ENCODE measurements around the gene AVP. TPM values are rescaled to one million over a fixed set of nuclear protein-coding genes. Genes with fewer than 3 reads are reported as not detected.

Gene AVP
- total and polyA plus RNA-seq, 2 of the 13 experiments (the other 11 are each of a cell fraction or from before 2014, with no cell fraction given) = 0.12 TPM; not detected in 1

GRCh38 chr20:3071266-3071609 lies 13.3 kb downstream of the AVP start (continued):
- TF ChIP-seq ATF4 (CRISPR knock-in tag; IDR thresholded peaks at IDR 0.05) = no peak
- TF ChIP-seq HNF4A (CRISPR knock-in tag; IDR thresholded peaks at IDR 0.05) = peak; percentile 51
- TF ChIP-seq BRF2 (CRISPR knock-in tag; IDR thresholded peaks at IDR 0.05) = no peak
- TF ChIP-seq ZNF275 (CRISPR knock-in tag; IDR thresholded peaks at IDR 0.05; ENCODE audit: borderline replicate concordance) = no peak
- no peak for TF ChIP-seq HDAC1 (CRISPR knock-in tag; IDR thresholded peaks at IDR 0.05)
- no peak for TF ChIP-seq KLF9 (CRISPR knock-in tag; IDR thresholded peaks at IDR 0.05; ENCODE audit: low read depth)
- TF ChIP-seq NPAS2 (CRISPR knock-in tag; IDR thresholded peaks at IDR 0.05; ENCODE audit: borderline replicate concordance) = no peak
- TF ChIP-seq TERF1 (CRISPR knock-in tag; IDR thresholded peaks at IDR 0.05) = no peak
- TF ChIP-seq ZNF510 (CRISPR knock-in tag; IDR thresholded peaks at IDR 0.05; ENCODE audit: low read depth) = no peak
- 0 out of 2 replicates have a peak, but pooled peaks have one; percentile 23 for TF ChIP-seq GATAD2A (CRISPR knock-in tag; IDR thresholded peaks at IDR 0.05)
- TF ChIP-seq ZNF513 (CRISPR knock-in tag; conservative IDR thresholded peaks at IDR 0.05) = no peak
- TF ChIP-seq KLF13 (CRISPR knock-in tag; IDR thresholded peaks at IDR 0.05) = no peak
- 0 out of 2 replicates have a peak, but pooled peaks have one; percentile 39 for TF ChIP-seq FOXK1 (CRISPR knock-in tag; IDR thresholded peaks at IDR 0.05; ENCODE audit: borderline replicate concordance, low read depth)
- TF ChIP-seq NRL (CRISPR knock-in tag; IDR thresholded peaks at IDR 0.05; ENCODE audit: borderline replicate concordance) = no peak
- no peak for TF ChIP-seq NAIF1 (CRISPR knock-in tag; IDR thresholded peaks at IDR 0.05; ENCODE audit: borderline replicate concordance)
- TF ChIP-seq ARHGAP35 (CRISPR knock-in tag; IDR thresholded peaks at IDR 0.05; ENCODE audit: borderline replicate concordance) = no peak
- TF ChIP-seq CEBPG (CRISPR knock-in tag; IDR thresholded peaks at IDR 0.05) = no peak
- 0 out of 2 replicates have a peak, but pooled peaks have one; percentile 55 for TF ChIP-seq ESRRA (CRISPR knock-in tag; IDR thresholded peaks at IDR 0.05; ENCODE audit: low read depth)
- 0 out of 2 replicates have a peak, but pooled peaks have one; percentile 15 for TF ChIP-seq RXRB (CRISPR knock-in tag; IDR thresholded peaks at IDR 0.05; ENCODE audit: borderline replicate concordance)
- TF ChIP-seq REXO4 (CRISPR knock-in tag; IDR thresholded peaks at IDR 0.05; ENCODE audit: borderline replicate concordance) = no peak
- TF ChIP-seq RARA (CRISPR knock-in tag; IDR thresholded peaks at IDR 0.05) = peak; percentile 52; the same call in 1 of the 2 replicates
- TF ChIP-seq ZNF83 (CRISPR knock-in tag; IDR thresholded peaks at IDR 0.05; ENCODE audit: borderline replicate concordance) = no peak
- peak; percentile 60; the same call in 1 of the 2 replicates for TF ChIP-seq ZBTB7B (CRISPR knock-in tag; IDR thresholded peaks at IDR 0.05)
- TF ChIP-seq ZNF296 (CRISPR knock-in tag; conservative IDR thresholded peaks at IDR 0.05) = no peak
- TF ChIP-seq ZSCAN12 (CRISPR knock-in tag; IDR thresholded peaks at IDR 0.05) = no peak
- TF ChIP-seq ZNF577 (CRISPR knock-in tag; IDR thresholded peaks at IDR 0.05; ENCODE audit: borderline replicate concordance, low read depth) = no peak
- TF ChIP-seq ZFP90 (CRISPR knock-in tag; IDR thresholded peaks at IDR 0.05; ENCODE audit: borderline replicate concordance) = no peak

All from HepG2 (cell line).